Tibial nerve (tissue), 4 donors: ENCODE results near the gene TESK1.

ENCODE experiments used
- CTCF ChIP-seq, 5 experiments: fragments of 200-600 bp in 3 of 5; fragments of 450-650 bp in 2 of 5; sonication (generic) in 3 of 5; IDR thresholded peaks; one replicate each; pipeline ENCODE4 v1.5.1; 2016 to 2019; ENCODE audit warnings: antibody characterized with exemption in 5 of 5, mild to moderate bottlenecking in 3 of 5, moderate library complexity in 2 of 5
- EP300 ChIP-seq, 2 donors: sonication (generic); formaldehyde crosslinking; IDR thresholded peaks; one replicate each; pipeline ENCODE4 v1.6.1; 2017; ENCODE audit warnings: antibody characterized with exemption in 2 of 2, mild to moderate bottlenecking in 1 of 2
- POLR2A ChIP-seq, 2 donors: fragments of 450-650 bp; IDR thresholded peaks; one replicate each; pipeline ENCODE4 v1.6.1; 2017; ENCODE audit warnings: antibody characterized with exemption in 2 of 2, mild to moderate bottlenecking in 2 of 2, moderate library complexity in 2 of 2

- no peak for TF ChIP-seq CTCF (IDR thresholded peaks at IDR 0.05)
- no peak for TF ChIP-seq EP300 (IDR thresholded peaks at IDR 0.05)
- no peak for TF ChIP-seq POLR2A (IDR thresholded peaks at IDR 0.05)
These were observed 24.5 kb downstream of the TESK1 start for GRCh38 chr9:35629597-35629996.
